HG03025 (cell line): Measurements from ENCODE around the gene AOPEP.

Experiments
- ATAC-seq: cut with Tn5 transposase; IDR thresholded peaks from one replicate; pipeline ENCODE4 v1.9.1; 2021; ENCODE audit warnings: mild to moderate bottlenecking, moderate library complexity; ENCODE audit not compliant: unreplicated experiment, low FRiP score

Gene AOPEP

DNA sequence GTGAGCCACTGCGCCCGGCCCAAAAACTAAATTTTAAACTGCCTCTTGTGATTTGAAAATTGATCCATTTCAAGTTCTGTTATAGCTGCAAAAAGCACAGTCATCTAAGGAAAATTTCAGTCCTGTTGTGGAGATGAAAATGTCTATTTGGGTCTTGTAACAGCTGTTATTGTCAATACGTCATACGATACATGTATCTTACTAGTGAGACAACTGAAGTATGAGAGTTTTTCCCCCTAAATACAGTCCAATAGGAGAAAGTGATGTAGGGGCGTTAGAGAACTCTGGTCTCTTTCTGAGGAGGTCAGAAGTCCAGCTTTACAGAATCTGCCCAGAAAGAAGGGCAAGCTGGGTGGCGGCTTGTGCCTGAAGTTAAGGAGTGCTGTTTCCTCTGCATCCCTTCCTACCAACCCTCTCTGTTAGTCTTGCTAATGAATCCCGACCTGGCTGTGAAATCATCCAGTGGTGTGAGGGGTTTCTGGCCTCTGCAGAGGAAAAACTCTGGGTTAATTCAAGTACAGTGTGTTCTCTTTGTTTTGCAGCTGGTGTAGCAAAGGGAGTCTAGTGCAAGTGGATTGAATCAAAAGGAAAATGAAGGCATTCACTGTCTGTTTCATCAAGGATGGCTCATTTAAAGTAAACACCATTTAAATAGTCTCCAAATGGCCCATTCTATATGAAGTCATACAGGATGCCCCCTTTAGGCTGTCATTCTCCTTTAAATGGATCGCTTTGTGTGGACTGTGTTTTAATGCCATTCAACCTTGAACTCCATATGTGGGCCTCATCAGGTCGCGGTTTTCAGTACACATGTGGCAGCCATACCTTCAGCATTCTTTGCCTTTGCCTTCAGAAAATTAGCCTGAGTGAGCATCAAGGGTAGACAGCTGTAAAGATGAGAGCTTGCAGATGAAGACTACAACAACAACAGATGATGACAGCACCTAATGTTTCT is 59.0 kb downstream of the AOPEP start:
- ATAC-seq = no peak

DNA sequence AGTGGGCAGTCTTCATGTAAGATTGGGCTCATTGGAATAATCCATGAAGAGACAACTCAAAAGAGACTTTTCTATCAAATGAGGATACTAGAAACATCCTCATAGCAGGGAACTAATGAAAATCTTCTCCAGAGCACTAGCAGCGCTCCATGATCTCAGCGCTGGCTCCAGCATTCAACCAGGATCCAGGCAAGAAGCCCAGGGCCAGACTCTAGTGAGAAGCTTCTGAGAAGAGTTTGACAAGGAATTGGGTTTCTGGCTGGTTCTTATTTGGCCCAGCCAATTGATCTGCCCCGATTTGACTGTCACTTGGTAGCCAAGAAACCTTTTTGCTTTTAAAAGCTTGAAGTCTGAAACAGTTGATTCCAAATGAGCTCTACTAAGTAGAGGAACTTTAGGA is 60.1 kb downstream of the AOPEP start:
- ATAC-seq = no peak

DNA sequence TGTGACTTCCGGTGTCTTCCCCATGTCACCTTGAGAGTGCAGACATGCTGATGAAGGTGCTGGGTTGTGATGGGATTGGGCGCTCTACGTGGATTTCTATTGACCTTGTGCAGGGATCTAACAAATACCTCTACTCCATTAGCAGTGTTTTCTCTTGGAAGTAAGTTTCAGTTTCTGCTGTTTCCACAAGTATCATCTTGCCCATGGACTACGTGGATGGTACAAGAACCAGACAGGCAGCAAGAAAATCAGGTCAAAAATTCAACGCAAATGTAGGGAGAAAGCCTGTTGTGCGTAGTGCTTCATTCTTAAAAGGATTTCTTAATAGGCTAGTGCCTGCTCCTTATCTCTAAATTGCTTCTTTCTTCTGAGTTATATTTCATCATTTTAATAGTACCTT is 60.8 kb downstream of the AOPEP start:
- no peak for ATAC-seq

DNA sequence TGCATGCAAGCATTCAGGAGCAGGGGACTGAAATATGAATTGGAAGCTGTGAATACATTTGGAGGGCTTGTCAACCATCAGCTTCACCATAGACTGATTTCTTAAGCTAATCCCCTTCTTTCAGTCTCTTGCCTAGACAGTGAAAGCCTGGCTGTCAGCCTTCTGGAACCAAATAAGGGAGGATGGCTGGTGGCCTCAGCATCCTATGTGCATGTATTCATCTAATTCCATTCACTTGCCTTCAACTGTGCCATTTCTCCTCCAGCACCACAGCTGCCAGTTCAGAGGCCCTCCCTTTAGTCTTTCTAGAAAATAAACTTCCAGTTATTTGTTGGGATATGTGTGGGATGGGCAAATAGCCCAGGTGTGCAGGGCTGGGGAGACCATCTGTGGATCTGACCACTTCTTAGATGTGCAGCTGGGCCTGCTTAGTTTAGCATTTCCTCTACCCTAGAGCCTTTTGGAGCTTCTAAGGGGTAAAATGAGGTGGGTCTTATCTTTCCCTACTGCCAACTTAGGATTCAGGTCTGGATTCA is 62.1 kb downstream of the AOPEP start:
- ATAC-seq = no peak

DNA sequence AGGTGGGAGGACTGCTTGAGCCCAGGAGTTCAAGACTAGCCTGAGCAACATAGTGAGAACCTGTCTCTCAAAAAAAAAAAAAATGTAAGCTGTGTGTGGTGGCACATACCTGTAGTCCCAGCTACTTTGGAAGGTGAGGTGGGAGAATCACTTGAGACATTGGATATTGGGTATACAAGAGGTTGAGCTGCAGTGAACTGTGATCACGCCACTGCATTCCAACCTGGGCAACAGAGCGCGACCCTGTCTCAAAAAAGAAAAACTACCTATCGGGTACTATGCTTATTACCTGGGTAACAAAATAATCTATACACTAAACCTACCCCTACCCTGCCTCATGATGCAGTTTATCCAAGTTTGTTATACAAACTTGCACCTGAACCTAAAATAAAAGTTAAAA is 64.9 kb downstream of the AOPEP start:
- ATAC-seq = no peak

DNA sequence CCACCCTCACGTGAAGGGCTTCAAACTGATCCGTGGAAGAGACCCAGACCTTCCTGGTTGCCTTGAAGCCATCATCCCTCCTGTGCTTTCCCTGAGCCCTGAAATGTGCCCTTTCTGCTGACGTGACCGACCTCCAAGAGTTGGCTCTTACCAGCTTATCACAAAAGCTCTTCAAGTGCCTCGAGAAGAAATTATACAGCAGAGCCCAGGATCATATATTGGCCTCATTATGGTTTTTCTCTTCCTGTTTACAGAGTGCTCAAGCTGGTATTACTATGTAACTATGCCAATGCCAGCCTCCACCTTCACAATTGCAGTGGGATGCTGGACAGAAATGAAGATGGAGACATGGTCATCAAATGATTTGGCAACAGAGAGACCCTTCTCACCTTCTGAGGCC is 66.0 kb downstream of the AOPEP start:
- ATAC-seq = no peak

DNA sequence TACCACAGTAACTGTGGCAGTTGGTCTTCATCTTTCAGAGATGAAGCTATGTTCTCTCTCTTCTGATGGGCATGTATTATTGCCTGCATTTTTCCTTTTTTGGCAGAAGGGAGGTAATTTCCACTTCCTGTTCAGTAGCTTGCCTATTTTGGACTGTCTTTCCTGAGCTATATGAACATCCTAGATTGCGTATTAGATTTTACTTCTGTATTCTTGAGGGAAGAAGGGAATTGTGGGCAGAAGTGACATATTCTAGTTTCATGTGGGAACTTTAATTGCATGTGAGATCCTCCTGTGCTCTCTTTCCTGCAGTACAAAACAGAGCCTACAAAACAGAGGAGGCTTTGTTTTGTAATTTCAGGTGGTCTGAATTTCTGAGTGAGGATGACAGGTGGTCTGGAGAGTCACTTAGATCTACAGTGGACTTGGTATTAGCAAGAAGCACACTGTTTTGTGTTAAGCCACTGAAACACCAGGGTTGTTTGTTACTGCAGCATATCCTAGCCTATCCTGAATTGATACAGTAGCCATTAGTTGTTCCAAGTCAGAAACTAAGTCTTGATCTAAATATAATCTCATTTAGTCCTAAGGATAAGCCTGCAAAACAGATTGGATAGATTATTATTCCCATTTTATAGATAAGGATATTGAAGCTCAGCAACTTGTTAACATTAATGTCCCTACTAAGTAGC is 68.1 kb downstream of the AOPEP start:
- no peak for ATAC-seq

DNA sequence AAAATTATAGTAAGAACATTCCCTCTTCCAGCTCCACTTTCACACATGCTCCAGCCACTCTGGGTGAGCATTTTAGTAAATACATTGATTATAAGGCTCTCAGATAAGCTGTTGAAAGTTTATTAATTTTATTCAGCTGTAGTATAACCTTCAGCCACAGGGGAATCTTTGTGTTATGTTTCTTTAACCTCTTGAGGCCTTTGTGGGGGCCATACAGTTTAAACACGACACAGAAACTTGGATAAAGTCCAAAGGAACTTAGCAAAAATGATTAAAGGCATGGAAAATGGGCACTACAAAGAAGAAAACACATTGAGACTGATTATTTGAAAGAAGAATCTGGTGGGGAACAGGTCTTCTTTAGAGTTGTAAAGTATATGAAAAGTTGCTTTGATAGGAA is 70.2 kb downstream of the AOPEP start:
- ATAC-seq = no peak

DNA sequence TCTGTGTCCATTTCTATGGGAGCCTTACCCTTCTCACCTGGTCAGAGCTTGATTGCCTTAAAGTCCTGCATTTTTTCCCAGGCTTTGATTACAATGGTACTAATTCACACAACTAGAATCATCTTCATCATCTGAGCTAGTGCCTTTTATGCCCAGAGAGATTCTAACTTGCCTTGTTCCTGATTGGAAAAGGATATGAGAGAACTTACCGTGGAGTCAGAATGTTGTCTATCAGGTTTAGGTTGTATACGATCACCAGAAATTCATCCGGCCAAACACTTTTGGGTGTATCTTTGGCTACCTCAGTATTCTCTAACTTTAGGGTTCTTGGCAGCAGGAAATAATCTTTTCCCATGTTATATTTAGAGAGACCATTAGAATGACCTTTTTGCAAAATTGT is 71.7 kb downstream of the AOPEP start:
- no peak for ATAC-seq

DNA sequence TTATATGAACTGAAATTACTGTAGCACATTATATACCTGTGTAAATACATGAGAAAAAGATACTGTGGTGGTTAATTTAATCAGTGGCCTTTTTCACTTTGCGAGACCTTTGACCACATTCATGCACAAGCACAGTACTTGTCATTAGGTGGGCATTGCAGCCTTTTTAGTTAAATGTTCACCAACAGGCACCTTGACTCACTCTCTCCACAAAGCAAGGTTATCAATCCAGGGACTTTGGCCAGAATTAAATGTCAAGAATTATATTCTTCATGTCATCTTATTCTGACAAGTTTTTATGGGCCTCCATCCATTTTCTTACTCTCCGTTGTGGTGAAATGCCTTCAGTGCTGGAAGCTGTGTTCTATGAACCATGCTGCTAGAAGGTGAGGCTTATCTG is 72.2 kb downstream of the AOPEP start:
- no peak for ATAC-seq

DNA sequence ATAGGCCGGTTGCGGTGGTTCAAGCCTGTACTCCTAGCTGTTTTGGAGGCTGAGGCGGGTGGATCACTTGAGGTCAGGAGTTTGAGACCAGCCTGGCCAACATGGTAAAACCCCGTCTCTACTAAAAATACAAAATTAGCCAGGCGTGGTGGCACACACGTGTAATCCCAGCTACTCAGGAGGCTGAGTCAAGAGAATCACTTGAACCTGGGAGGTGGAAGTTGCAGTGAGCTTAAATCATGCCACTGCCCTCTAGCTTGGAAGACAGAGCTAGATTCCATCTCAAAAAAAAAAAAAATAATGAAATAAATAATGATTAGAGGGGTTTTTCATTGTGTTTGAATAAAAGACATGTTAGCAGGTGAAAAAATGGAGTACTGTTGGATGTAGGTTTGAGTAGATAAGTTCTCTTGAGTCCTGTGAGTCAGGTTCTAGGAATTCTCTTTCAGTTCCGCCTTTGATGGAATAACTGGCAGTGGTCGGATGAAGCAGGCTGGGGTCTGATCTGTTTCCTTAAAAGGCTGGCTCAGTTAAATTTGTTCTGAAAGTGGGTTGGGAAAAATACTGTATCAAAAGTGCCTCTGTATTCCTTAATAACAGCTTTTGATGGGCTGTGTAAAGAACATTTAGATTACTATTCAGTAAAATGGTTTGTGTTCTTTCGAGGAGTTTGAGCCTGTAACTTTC is 73.2 kb downstream of the AOPEP start:
- no peak for ATAC-seq

DNA sequence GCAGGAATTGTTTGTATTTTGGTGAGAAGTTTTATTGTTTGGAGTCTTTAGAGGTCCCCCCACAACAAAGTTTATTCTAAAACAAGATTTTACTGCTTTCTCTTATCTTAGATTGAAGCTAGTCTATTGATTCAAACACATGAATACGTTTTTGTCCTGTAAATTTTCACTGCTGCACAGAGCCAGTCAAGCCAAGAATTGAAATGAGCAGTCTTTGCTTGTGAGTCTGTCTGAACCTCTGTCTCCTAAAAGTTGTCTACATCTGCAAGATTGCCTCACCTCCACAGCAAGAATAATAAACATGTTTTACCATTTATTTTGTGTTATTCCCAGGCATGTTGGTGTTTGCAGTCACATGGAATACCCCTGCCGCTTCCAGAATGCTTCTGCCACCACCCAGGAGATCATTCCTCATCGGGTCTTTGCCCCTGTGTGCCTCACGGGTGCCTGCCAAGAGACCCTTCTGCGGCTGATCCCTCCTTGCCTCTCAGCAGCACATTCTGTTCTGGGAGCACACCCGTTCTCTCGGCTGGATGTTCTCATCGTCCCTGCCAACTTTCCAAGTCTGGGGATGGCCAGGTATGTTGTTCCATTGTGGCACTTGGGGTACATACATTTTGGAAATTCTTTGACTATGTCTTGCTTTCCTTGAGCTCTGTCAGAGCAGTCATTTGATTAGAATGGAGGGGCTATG is 74.1 kb downstream of the AOPEP start:
- no peak for ATAC-seq

DNA sequence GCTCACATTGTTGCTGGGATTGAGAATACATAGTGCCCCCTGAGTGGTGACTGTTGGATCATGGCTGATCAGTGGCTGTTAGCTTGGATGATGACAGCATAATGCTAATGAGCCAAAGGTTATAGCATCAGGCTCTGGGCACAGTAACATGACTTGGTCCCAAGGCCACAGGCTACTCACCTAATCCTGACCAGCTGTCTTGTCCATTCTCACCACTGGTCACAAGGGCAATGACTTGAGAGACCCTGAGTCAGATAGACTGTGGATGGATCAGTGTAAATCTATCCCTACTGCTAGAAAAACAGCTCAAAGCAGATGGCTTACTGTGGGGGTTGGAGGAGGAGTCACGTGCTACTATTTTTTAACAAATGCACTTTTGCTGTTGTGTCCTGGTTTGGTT is 74.7 kb downstream of the AOPEP start:
- no peak for ATAC-seq

DNA sequence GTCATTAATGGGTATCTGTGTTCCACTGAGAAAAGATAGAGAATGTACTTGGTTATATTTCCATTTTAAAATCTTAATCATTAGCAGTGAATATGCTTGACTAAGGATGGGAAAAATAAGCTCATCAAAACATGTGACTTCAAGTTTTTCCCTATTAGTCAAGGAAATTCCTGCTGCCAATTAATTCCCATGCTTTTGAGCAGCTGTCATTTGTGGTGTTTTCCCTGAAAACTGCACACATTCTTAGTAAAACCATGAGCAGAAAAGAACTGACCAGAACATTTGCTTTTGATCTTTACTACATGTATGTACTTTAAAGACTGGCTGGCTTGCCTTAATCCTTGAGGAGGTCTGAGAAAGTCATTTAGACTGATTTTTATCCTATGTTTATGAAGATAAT is 75.2 kb downstream of the AOPEP start:
- ATAC-seq = no peak

DNA sequence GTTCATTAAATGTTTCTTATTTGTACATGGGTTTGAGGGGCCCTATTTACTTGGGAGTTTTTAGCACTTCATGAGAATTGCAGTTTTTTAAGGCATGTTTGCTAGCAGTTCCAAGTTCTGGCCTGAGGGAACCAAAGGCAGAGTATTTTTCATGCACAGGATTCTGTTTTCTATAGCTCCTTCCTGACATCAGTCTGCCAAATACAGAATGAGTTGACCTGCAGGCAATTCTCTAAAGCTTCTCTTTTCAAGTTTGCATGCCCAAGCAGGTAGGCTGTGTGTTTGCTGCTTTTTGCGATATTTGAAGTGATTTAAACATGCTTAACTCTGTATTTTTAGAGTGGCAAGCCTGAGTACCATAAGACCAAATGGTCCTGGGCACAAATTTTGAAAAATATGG is 75.8 kb downstream of the AOPEP start:
- ATAC-seq = no peak

DNA sequence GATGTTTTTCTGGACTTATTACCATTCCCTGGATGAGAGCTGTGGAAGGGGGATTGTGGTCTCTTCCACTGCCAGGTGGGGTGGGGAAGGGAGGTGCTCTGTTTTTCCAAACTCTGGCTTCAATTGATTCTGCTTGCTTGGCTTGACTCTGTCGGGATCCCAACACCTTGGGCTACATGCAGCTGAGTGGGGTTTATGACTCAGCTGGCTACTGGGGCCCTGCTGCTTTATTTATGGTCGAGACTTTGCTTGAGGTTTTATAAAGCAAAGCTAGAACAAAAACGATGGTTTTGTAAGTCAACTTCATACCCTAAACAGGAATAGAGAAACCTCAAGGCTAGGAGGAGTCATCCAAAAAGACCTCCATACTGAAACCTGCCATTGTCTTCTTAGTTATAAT is 76.3 kb downstream of the AOPEP start:
- ATAC-seq = no peak

DNA sequence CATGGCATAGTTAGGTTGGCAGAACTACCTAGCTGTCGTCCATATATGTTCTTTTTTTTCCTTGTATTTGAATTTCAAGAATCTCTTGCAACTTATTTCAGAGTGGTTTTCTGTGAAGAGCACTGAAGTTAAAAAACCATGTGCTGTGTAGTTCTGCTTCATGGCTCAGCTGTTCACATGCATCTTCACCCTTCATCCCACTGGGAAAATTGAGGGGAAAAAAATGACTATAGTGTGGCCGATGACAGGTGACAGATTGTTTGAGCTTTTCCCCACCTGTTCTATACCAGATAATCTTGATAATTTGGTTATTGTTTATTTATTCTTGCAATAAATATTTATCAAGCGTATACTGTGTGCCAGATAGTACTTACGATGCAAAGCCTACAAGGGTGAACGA is 77.8 kb downstream of the AOPEP start:
- no peak for ATAC-seq

DNA sequence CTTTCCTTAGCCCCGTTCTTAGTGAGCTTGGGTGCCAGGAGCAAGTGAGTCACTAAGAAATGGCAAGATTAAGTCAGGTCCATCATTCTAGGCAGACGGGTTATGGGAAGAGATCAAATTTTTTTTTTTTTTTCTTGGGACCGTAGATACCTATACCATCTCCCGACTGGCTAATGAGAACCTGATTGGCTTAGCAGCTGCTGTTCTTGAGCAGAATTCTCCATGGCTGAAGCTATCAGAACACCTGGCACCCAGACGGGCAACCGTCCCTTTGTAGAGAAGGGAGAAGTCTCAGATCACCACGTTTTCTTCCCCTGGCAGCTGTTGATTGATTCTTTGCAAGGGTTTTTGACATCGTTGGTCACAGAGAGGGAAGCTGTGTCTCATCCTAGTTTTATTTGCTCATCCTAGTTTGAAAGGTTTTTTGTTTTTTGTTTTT is 78.6 kb downstream of the AOPEP start:
- no peak for ATAC-seq

DNA sequence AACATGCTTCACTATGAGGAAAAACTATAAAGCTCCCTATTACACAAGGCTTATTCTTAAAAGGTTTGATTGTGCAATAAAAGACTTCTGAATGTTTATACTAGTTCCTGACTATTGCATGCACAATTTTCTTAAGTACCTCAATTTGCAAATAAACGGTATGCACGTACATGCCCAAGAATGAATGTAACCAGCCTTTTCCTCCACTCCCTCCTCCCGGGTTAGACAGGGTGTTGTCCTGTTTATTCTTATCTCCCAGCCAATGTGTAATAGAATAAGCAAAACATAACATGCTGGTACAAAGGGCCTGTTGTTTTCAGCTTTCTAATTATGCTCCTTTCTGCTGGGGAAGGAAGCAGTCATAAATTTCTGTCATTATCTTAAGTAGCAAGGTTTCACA is 79.1 kb downstream of the AOPEP start:
- no peak for ATAC-seq

DNA sequence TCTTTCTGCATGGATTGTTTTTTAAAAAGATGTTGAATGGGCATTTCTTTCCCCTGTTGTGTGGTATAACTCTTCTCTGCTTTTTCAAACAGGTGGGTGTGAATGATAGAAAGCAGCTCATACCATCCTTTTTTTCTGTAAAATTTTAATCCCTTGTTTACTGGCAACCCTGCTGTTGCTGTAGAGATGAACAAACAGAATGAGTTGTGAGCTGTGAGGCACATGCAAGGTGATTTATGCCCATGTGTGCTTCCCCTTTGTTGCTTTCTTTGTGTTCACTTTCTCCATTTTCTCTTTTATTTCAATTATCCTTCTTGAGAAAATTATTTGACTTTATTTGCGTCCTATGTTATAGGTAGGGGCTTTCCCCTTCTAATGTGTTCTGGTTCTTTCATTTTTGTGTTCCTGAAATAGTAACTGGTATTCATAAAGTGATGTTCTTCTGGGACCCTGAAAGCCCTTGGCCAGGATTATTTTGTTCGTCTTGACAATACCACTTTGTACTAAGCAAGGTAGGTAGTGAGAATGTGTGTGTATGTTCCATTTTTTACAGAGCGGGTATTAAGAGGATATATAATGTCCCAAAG is 79.9 kb downstream of the AOPEP start:
- ATAC-seq = no peak
